Thoracic aorta (tissue), 2 donors: ENCODE measurements around the gene TNFRSF8. TPM values are rescaled to one million over a fixed set of nuclear protein-coding genes. Genes with fewer than 3 reads are reported as not detected.

Source experiments
- ATAC-seq: fragments of 150-250 bp; one replicate; pipeline ENCODE4 v1.8.0; 2017; ENCODE audit warnings: low read depth; ENCODE audit not compliant: insufficient number of reproducible peaks, low FRiP score
- DNase-seq: peaks from one replicate; pipeline ENCODE4 v3.0.0-alpha.2; 2020; ENCODE audit warnings: low spot score
- H3K27ac ChIP-seq, 2 donors: fragments of 200-600 bp; sonication (generic); 1 replicate in 1 of 2; 2 replicates in 1 of 2; pipeline ENCODE4 v1.5.1; 2016; ENCODE audit warnings: mild to moderate bottlenecking in 2 of 2, moderate library complexity in 2 of 2
- H3K27me3 ChIP-seq: fragments of 200-600 bp; sonication (generic); replicated peaks from 2 replicates; pipeline ENCODE4 v1.6.0; 2016; ENCODE audit warnings: mild to moderate bottlenecking; ENCODE audit not compliant: insufficient read depth
- H3K36me3 ChIP-seq: fragments of 200-600 bp; sonication (generic); one replicate; pipeline ENCODE4 v1.5.1; 2016
- H3K4me1 ChIP-seq, 2 donors: fragments of 200-600 bp; sonication (generic); 1 replicate in 1 of 2; 2 replicates in 1 of 2; pipeline versions ENCODE4 v1.5.1 to v1.6.0; 2016; ENCODE audit warnings: low read depth in 2 of 2, mild to moderate bottlenecking in 1 of 2; ENCODE audit not compliant: control insufficient read depth in 1 of 2
- H3K4me3 ChIP-seq: fragments of 200-600 bp; sonication (generic); 2 replicates; pipeline ENCODE4 v1.5.1; 2016; ENCODE audit warnings: mild to moderate bottlenecking
- H3K9me3 ChIP-seq: fragments of 200-600 bp; sonication (generic); 2 replicates; pipeline ENCODE4 v1.5.1; 2016
- CTCF ChIP-seq: fragments of 200-600 bp; sonication (generic); IDR thresholded peaks from one replicate; pipeline ENCODE4 v1.5.1; 2019; ENCODE audit warnings: antibody characterized with exemption
- total RNA-seq, 2 donors: library from RNA; depleted of rRNA; stranded (reverse); fragments of >200 nt; gene quantifications; one replicate each; pipeline versions ENCODE4 v1.1.0 to v1.2.3, GENCODE V29; 2016

Gene TNFRSF8
- total RNA-seq, 2 donors from 2014 or later = 0.49 to 0.54 TPM

GRCh38 chr1:12067900-12068821 lies 5.1 kb downstream of the TNFRSF8 start:
- no peak for TF ChIP-seq CTCF
- peaks cover 0 to 6% of the 10 kb centered on the region in 2 donors for H3K4me1 ChIP-seq
- no peaks in the 10 kb centered on the region for H3K36me3 ChIP-seq
- peaks cover 4% of the 10 kb centered on the region for H3K27me3 ChIP-seq
- ATAC-seq (no peak), DNase-seq (no peak)
- H3K27ac ChIP-seq = no peak overlapping the region
- no peak overlapping the region for H3K4me3 ChIP-seq
- no peaks in the 10 kb centered on the region for H3K9me3 ChIP-seq

- Histone ChIP-seq H3K4me1 (no peaks in the 10 kb centered on the region), H3K36me3 (no peaks in the 10 kb centered on the region), H3K9me3 (no peaks in the 10 kb centered on the region), H3K4me3 (no peak overlapping the region), H3K27me3 (peaks cover 4% of the 10 kb centered on the region), H3K27ac (no peak overlapping the region)
- TF ChIP-seq CTCF = no peak
- DNase-seq = no peak
- ATAC-seq = no peak
These were observed 6.6 kb downstream of the TNFRSF8 start for GRCh38 chr1:12069623-12070244.

GRCh38 chr1:12071892-12072291 lies 8.8 kb downstream of the TNFRSF8 start:
- H3K36me3 ChIP-seq = no peaks in the 10 kb centered on the region
- no peak overlapping the region for H3K27ac ChIP-seq
- TF ChIP-seq CTCF = no peak
- no peaks in the 10 kb centered on the region for H3K4me1 ChIP-seq
- H3K9me3 ChIP-seq = no peaks in the 10 kb centered on the region
- DNase-seq = no peak
- no peak overlapping the region for H3K4me3 ChIP-seq
- H3K27me3 ChIP-seq = peaks cover 4% of the 10 kb centered on the region
- no peak for ATAC-seq

- Histone ChIP-seq H3K4me1 (no peaks in the 10 kb centered on the region), H3K36me3 (no peaks in the 10 kb centered on the region), H3K9me3 (no peaks in the 10 kb centered on the region), H3K4me3 (no peak overlapping the region), H3K27me3 (peaks cover 4% of the 10 kb centered on the region), H3K27ac (no peak overlapping the region)
- no peak for TF ChIP-seq CTCF
- DNase-seq (no peak), ATAC-seq (no peak)
These were observed 9.6 kb downstream of the TNFRSF8 start for GRCh38 chr1:12072741-12073140.

- ATAC-seq = no peak
- peaks cover 4% of the 10 kb centered on the region for H3K27me3 ChIP-seq
- H3K27ac ChIP-seq = no peak overlapping the region
- TF ChIP-seq CTCF = no peak
- H3K4me3 ChIP-seq = no peak overlapping the region
- DNase-seq = no peak
- H3K9me3 ChIP-seq = no peaks in the 10 kb centered on the region
- no peaks in the 10 kb centered on the region for H3K4me1 ChIP-seq
- H3K36me3 ChIP-seq = no peaks in the 10 kb centered on the region
These were observed 10.7 kb downstream of the TNFRSF8 start for GRCh38 chr1:12073796-12074195.
